Nephron (organoid): ENCODE results near the gene STAC2.

Experiments used
- H3K27ac Mint-ChIP-seq, 3 experiments: 2 replicates each; pipeline ENCODE4 v1.8.0; 2020; ENCODE audit warnings: mixed read lengths in 3 of 3, mild to moderate bottlenecking in 2 of 3, moderate library complexity in 1 of 3
- H3K27me3 Mint-ChIP-seq: 2 replicates; pipeline ENCODE4 v1.8.0; 2021; ENCODE audit warnings: low read depth, mild to moderate bottlenecking, moderate library complexity, mixed read lengths
- H3K36me3 Mint-ChIP-seq: 2 replicates; pipeline ENCODE4 v1.8.0; 2020; ENCODE audit warnings: low read depth, mixed read lengths
- H3K4me1 Mint-ChIP-seq: 2 replicates; pipeline ENCODE4 v1.8.0; 2020; ENCODE audit warnings: mixed read lengths
- H3K4me3 Mint-ChIP-seq, 3 experiments: 2 replicates each; pipeline ENCODE4 v1.8.0; 2020; ENCODE audit warnings: mild to moderate bottlenecking in 3 of 3, mixed read lengths in 3 of 3, moderate library complexity in 2 of 3
- H3K9me3 Mint-ChIP-seq: 2 replicates; pipeline ENCODE4 v1.8.0; 2020; ENCODE audit warnings: mixed read lengths
- CTCF ChIP-seq, 3 experiments: fragments of 200-600 bp; sonication (generic); IDR thresholded peaks; one replicate each; pipeline ENCODE4 v1.5.0; 2021; ENCODE audit warnings: antibody characterized with exemption in 3 of 3; ENCODE audit not compliant: unreplicated experiment in 3 of 3

STAC2 gene

DNA sequence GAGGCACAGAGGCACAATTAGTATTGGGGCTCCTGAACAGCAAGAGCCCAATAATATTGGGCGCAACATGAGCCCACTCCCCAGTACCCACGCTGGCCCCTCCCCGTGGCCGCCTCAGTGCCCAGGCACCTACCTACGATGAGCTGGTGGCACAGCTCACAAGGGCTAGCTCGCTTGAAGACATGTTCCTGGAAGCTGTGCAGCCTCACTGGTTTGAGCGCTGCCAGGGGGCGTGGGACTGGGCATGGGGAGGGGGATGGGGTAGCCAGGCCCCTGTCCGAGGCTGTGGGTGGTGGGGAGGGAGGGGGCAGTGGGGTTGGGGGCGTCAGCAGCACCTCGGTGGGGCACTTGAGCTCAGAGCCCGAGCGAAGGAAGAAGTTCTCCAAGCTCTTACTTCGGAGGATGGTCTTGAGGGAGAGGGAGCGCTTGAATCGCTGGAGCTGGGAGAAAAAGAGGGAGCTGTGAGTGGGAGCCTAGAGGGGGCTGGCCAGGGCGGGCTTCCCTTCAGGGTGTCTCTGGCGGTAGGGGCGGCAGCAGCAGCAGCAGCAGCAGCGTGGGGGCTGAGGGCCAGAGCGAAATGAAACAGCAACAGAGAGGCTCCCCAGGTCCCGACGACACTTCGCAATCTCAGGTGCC is 7.9 kb downstream of the STAC2 start:
- H3K27ac Mint-ChIP-seq = no peak overlapping the region

DNA sequence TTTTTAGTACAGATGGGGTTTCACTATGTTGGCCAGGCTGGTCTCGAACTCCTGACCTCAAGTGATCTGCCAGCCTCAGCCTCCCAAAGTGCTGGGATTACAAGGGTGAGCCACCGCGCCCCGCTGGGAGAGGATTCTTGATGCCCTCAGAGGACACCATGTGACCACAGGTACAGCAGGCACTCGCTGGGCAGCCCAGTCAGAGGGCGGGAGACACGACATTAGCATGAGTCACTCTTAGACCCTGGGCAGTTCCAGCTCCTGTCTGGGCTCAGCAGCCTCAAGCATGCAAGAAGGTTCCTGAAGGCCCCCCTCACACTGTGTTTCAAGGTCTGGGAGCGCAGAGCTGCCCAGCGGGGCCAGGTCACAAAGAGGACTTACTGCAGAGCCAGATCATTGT is 11.9 kb downstream of the STAC2 start:
- H3K9me3 Mint-ChIP-seq = no peaks in the 10 kb centered on the region
- peaks cover 47% of the 10 kb centered on the region for H3K27me3 Mint-ChIP-seq
- H3K4me3 Mint-ChIP-seq = no peak overlapping the region
- no peak overlapping the region for H3K27ac Mint-ChIP-seq
- peaks cover 5% of the 10 kb centered on the region for H3K4me1 Mint-ChIP-seq
- no peak for TF ChIP-seq CTCF (IDR thresholded peaks at IDR 0.05; ENCODE audit: unreplicated experiment in 3 of 3)
- H3K36me3 Mint-ChIP-seq = peaks cover 7% of the 10 kb centered on the region

More for the DNA sequence above, 7.9 kb downstream of the STAC2 start:
- Mint-ChIP-seq H3K4me3 (no peak overlapping the region), H3K36me3 (peaks cover 7% of the 10 kb centered on the region), H3K9me3 (no peaks in the 10 kb centered on the region), H3K27me3 (peaks cover 47% of the 10 kb centered on the region), H3K4me1 (peaks cover 6% of the 10 kb centered on the region)
- TF ChIP-seq CTCF (IDR thresholded peaks at IDR 0.05; ENCODE audit: unreplicated experiment in 3 of 3) = no peak

DNA sequence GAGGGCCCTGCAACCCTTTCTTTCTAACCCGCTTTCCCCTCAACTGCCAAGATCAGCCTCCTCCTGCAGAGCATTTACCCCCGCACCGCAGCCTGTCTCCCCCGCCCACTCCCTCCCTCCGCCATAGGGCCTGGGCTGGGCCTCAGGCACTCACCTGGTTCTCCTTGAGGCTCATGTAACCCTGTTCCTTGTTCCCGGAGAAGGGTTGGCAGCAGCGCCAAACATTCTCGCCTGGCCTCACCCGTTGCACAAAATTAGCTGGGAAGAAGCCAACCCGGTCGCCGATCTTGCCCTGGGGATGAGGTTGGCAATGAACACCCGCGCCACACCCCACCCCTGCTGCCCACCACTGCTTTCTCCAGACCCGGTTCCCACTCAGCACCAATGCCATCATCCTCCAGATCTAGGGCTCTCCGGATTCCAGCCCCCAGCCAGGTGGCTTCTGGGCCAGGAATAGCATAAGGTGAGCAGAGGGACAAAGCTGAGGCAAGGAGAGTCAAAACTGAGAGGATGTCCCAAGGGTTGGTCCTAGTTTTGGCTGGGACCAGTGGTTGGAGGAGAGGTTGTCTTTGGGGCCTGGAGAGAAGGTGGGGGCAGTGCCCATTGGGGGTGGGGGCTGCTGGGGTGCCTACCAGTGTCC is 12.8 kb downstream of the STAC2 start:
- no peak overlapping the region for H3K27ac Mint-ChIP-seq
- H3K9me3 Mint-ChIP-seq = no peaks in the 10 kb centered on the region
- H3K27me3 Mint-ChIP-seq = peaks cover 43% of the 10 kb centered on the region
- H3K4me3 Mint-ChIP-seq = no peak overlapping the region
- peaks cover 7% of the 10 kb centered on the region for H3K36me3 Mint-ChIP-seq
- TF ChIP-seq CTCF (IDR thresholded peaks at IDR 0.05; ENCODE audit: unreplicated experiment in 3 of 3) = no peak
- H3K4me1 Mint-ChIP-seq = peaks cover 8% of the 10 kb centered on the region

DNA sequence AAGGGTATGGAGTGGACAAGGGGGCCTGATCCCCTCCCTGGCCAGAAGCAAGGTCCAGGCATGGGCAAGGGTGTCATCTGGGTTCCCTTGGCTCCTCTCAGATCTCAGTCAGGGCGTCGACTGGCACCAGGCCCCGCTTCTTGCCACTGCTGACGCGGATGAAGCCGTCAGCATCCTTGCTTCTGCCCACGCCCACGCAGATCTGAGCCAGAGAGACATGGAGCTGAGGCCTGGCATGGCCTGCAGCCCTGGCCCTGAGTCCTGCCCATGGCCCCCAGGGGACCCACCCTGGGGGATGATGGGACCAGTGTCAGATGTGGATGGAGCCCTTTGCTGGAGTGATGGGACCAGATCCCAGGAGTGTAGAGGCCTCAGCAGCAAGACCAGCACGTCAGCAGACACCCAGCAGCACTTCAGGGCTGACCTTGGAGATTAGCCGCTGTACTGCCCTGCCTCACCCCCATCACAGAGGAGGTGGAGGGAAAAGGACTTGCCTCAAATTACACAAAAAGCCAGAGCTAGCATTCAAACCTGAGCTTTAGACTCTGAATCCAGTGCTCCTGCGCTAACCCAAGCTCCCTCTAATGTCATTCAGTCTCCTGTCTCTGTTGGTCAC is 13.4 kb downstream of the STAC2 start:
- peaks cover 39% of the 10 kb centered on the region for H3K27me3 Mint-ChIP-seq

GRCh38 chr17:39210093-39210434 is 15.7 kb downstream of the STAC2 start:
- H3K27me3 Mint-ChIP-seq = peaks cover 29% of the 10 kb centered on the region
- peaks cover 1% of the 10 kb centered on the region for H3K36me3 Mint-ChIP-seq
- peak overlapping the region in 2 of 3 experiments; percentile 45 to 54 for H3K4me3 Mint-ChIP-seq
- H3K9me3 Mint-ChIP-seq = no peaks in the 10 kb centered on the region
- no peak overlapping the region for H3K27ac Mint-ChIP-seq
- peaks cover 19% of the 10 kb centered on the region for H3K4me1 Mint-ChIP-seq
- TF ChIP-seq CTCF (IDR thresholded peaks at IDR 0.05; ENCODE audit: unreplicated experiment in 3 of 3) = no peak

More for the DNA sequence above, 13.4 kb downstream of the STAC2 start:
- Mint-ChIP-seq H3K36me3 (peaks cover 7% of the 10 kb centered on the region), H3K4me3 (no peak overlapping the region), H3K4me1 (peaks cover 9% of the 10 kb centered on the region), H3K27ac (no peak overlapping the region), H3K9me3 (no peaks in the 10 kb centered on the region)
- no peak for TF ChIP-seq CTCF (IDR thresholded peaks at IDR 0.05; ENCODE audit: unreplicated experiment in 3 of 3)
